HG03045 (cell line): ENCODE measurements around the gene TAC4.
"Not testable (repeated sequence)": the region's sequence is repeated elsewhere in the genome, so short reads cannot be mapped to it uniquely, and the experiment has no call there.

ENCODE experiments used
- ATAC-seq: cut with Tn5 transposase; IDR thresholded peaks from one replicate; pipeline ENCODE4 v1.9.1; 2021; ENCODE audit warnings: mild to moderate bottlenecking, moderate library complexity; ENCODE audit not compliant: unreplicated experiment

Gene TAC4

DNA sequence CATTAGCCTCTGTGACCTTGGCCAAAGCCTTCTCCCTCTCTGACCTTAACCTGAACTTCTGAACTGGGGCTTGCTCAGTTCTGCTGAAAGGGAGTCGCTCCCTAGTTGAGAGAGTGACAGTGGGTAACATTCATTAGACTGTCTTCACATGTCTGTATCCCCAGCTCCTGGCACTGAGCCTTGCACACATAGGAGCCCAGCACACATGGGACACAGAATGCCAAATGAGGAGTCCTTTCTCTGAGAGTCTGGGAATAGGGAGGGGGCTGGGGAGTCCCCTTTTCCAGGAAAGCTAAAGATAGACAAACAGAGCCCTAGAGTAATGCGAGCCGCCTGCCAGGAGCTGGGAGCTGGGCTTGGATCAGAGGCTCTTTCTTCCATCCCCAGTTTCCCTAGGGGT lies 2.5 kb downstream of the TAC4 start:
- ATAC-seq = no peak

- no peak for ATAC-seq
Measured at GRCh38 chr17:49843774-49844350, 4.0 kb downstream of the TAC4 start.

DNA sequence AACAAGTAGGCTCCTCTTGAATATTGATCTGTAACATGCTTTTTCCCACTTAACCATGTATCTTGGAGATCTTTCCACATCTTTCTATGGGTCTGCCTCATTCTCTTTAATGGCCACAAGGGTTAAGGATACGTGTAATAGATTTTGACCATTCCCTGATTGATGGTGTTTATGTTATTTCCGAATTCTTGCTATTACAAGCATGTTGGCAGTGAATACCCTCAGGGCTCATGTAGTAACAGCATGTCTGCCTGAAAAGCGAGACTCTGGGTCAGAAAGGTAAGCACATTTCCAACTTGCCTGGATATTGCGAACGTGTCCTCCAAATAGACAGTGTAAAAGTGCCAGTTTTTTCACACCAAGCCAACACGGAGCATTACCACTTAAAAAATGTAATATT lies 5.0 kb downstream of the TAC4 start:
- ATAC-seq = no peak

- ATAC-seq = no peak
Measured at GRCh38 chr17:49842371-49842770, 5.5 kb downstream of the TAC4 start.

GRCh38 chr17:49841548-49841947 lies 6.3 kb downstream of the TAC4 start:
- no peak for ATAC-seq

DNA sequence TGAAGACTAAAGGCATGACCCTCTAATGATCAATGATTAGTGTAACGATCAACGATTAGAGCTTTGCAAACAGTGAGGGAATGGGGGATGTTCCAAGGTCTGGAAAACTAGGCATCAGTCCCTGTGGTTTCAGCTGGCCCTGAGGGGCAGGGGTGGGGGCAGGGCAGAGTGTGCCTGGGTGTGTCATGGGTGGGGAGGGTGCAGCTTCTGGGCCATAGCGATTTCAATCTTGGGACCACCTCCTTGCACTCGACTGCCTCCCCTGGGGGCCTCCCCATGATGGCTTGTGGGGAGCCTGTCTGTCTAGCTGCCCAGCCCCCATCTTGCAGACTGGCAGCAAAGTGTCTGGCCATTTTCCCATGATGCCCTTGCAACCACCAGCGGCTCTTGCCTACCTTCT lies 8.4 kb downstream of the TAC4 start:
- no peak for ATAC-seq

- no peak for ATAC-seq
Measured at GRCh38 chr17:49836111-49837030, 11.5 kb downstream of the TAC4 start.

- no peak for ATAC-seq
Measured at GRCh38 chr17:49835472-49835871, 12.4 kb downstream of the TAC4 start.

DNA sequence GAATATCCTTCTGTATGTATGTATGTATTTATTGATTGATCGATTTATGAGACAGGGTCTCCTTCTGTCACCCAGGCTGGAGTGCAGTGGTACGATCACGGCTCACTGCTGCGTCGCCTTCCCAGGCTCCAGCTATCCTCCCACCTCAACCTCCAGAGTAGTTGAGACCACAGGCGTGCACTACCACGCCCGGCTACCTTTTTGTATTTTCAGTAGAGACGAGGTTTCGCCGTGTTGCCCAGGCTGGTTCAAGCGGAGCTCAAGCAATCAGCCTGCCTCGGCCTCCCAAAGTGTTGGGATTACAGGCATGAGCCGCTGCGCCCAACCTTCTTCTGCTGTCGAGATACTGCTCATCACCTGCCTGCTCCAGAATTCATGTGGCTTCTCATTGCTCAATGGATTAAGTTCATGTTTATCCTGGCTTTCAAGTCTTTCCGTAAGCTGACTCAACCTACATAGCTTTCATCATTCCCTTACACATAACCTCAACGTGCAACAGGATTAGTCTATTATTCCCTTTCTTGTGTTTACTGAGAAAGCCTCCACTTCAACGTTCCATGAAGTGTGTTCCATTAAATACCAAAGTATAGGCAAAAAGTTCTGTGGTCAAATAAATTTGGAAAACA lies 13.6 kb downstream of the TAC4 start:
- no peak for ATAC-seq

DNA sequence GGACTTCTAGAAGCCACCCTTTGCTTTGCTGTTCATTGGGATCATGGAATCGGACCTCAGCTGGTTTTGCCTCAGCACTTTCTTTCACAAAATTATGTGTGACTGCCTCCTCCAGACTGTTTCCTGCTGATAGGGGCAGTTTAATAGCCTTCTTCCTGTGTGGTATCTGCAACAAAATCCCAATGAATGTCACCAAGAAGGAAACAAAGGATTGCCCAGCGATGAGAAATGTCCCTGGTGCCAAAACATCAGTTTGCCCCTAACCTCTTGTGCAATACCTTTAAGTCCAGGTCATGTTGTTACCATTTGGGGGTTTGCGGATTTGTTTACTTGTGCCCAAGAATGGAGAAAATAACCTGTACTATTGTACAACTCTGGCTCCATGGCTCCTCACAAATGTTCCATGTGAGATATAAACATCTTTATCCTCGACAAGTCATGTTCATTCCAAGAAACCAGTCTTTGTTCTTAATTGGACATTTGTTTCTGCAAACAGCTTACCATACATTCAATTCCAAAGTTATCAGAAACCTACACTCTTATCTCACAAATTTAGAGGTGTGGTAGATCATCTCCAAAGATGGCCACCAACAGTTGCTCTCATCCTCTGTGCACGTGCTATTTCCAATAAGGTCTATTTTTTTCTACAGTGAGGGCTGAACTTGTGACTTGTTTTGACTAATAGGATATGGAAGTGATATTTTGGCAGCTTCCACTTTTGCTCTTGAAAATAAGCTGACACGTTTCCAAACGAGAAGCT lies 14.8 kb downstream of the TAC4 start:
- ATAC-seq = no peak

DNA sequence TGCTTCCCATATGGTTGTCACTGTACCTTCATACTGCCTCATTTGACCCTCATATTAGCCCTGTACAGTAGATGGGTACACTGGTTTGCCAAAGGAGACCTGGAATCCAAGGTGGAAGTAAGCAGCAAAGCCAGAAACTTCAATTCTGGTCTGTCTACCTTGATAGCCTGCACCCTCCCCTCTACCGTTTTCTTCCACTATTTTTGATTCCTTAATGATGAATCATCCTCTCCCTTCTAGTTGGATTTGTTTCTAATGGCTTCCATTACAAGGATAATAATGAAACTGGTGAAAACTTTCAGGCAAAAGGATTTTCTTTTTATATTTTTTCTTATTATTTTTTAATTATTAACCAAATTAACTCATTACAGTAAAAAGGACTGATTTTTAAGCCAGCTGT lies 17.3 kb downstream of the TAC4 start:
- ATAC-seq = no peak

- ATAC-seq = no peak
Measured at GRCh38 chr17:49829026-49829425, 18.8 kb downstream of the TAC4 start.

- not testable (repeated sequence) for ATAC-seq
Measured at GRCh38 chr17:49828325-49828724, 19.5 kb downstream of the TAC4 start.

GRCh38 chr17:49825645-49826044 lies 22.2 kb downstream of the TAC4 start:
- no peak for ATAC-seq

- ATAC-seq = no peak
Measured at GRCh38 chr17:49823614-49824013, 24.3 kb downstream of the TAC4 start.

DNA sequence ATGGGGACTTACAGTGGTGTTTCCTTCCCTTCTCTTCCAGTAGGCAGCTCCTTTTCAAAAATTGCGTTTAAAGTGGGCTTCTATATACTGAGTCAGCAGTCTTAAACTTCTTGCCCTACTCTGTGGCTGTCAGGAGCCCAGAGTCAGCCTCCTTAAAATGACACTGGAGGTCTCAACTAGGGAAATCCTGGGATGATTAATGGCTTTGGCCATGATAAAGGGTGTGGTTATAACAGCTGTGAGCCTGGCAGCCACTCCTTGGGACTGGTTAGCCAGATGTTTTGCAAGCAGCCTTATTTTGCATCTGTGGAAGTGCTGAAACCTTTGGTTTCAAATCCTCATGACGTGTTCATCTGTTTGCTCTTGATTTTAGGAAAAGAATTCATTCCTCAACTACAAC lies 25.0 kb downstream of the TAC4 start:
- ATAC-seq = no peak

GRCh38 chr17:49821916-49822315 lies 26.0 kb downstream of the TAC4 start:
- no peak for ATAC-seq

DNA sequence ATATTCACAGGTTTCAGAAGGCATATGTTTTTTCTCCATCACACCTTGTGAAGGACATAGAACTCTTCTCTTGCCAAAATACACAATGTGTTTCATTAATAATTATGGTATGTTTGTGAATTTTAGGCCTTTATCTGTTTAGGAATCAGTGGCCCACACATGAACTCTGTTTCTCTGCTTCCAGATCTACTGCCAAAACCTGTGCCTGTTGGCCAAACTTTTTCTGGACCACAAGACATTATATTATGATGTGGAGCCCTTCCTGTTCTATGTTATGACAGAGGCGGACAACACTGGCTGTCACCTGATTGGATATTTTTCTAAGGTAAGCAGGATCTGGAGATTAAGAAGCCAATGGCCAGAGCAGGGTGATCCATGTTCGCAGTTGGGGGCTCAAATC lies 26.4 kb downstream of the TAC4 start:
- no peak for ATAC-seq

DNA sequence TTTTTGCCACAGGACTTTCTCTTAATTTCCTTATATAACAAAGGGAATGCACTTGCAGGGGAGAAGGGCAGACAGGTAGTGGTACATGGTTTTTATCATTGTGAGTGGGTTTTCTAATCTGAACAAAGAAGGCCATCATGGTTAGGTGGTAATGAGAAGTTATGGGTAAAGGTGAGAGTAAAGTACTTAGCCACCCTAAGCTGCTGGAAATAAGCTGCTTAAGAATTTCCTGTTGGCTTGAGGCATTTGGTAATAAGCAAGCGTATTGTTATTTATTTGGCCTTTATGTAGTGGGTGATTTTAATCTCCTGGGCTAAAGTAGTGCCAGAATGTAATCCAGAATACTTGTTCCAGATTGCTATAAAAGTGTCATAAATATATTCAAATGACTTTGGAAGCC lies 27.1 kb downstream of the TAC4 start:
- ATAC-seq = no peak

DNA sequence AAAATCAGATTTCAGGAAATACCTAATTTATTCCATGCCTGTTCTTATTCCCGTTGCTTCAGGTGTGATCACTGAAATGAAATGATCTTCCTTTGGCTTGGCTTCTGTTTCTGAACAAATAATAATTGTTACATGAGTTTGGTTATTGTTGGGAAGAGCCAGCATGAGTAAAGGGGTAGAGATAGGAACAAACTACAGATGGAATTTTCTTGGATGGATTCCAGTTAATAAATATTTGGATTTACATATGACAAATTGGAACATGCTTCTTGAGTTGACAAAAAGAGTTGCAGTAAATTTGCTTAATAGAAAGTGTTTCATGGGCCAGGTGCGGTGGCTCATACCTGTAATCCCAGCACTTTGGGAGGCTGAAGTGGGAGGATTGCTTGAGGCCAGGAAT lies 28.2 kb downstream of the TAC4 start:
- ATAC-seq = no peak

DNA sequence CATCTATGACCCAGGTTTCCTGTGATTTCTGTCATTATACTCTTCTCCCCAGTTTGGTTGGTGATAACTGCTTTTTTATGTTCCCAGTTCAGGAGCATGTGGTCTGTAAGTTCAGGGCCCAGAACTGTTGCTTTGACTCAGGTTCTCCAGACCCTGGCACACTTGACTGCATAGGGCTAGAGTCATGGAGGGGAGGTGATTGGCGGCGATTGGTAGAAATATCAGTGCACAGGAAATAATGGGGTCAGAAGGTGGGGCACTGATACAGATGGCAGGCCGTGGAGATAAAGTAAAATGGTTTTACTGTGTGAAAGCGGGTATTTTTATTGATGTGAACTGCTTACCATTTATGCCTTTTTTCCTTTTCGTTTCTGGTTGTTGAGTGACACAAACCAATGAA lies 28.7 kb downstream of the TAC4 start:
- ATAC-seq = no peak
